ENCODE data around the gene RCSD1.
A peak's percentile ranks its signal among the peaks of the same experiment; 100 is the strongest.
"Not testable (repeated sequence)": the region's sequence is repeated elsewhere in the genome, so short reads cannot be mapped to it uniquely, and the experiment has no call there.

Gene RCSD1

GRCh38 chr1:167629681-167630567, at the start of gene RCSD1:
RCSD1 (plus strand) TSS chr1:167630232; CDS start chr1:167630424, 192 bp downstream.
- DNase-seq (ENCODE audit: low read depth in 3 of 3): peak in 2 of 3 experiments; percentile 44 to 58

GRCh38 chr1:167582064-167582463, 48.0 kb upstream of the RCSD1 start:
- no peak for DNase-seq (ENCODE audit: low read depth in 3 of 3)

GRCh38 chr1:167582722-167583121, 47.3 kb upstream of the RCSD1 start:
- DNase-seq (ENCODE audit: low read depth in 3 of 3): no peak

- no peak for DNase-seq (ENCODE audit: low read depth in 3 of 3)
These were observed 45.5 kb upstream of the RCSD1 start for GRCh38 chr1:167584581-167584980.

GRCh38 chr1:167587342-167587741, 42.7 kb upstream of the RCSD1 start:
- DNase-seq (ENCODE audit: low read depth in 3 of 3): no peak

- no peak for DNase-seq (ENCODE audit: low read depth in 3 of 3)
These were observed 42.2 kb upstream of the RCSD1 start for GRCh38 chr1:167587872-167588271.

GRCh38 chr1:167588361-167588760, 41.7 kb upstream of the RCSD1 start:
- DNase-seq (ENCODE audit: low read depth in 3 of 3): no peak

- DNase-seq (ENCODE audit: low read depth in 3 of 3): no peak
These were observed 37.6 kb upstream of the RCSD1 start for GRCh38 chr1:167592475-167592874.

- DNase-seq (ENCODE audit: low read depth in 3 of 3): no peak
These were observed 36.2 kb upstream of the RCSD1 start for GRCh38 chr1:167593860-167594259.

- DNase-seq (ENCODE audit: low read depth in 3 of 3): no peak
These were observed 35.2 kb upstream of the RCSD1 start for GRCh38 chr1:167594822-167595221.

- DNase-seq (ENCODE audit: low read depth in 3 of 3): no peak
These were observed 30.0 kb upstream of the RCSD1 start for GRCh38 chr1:167599957-167600581.

GRCh38 chr1:167601442-167602383, 28.3 kb upstream of the RCSD1 start:
- no peak for DNase-seq (ENCODE audit: low read depth in 3 of 3)

GRCh38 chr1:167602840-167603239, 27.2 kb upstream of the RCSD1 start:
- DNase-seq (ENCODE audit: low read depth in 3 of 3): no peak

GRCh38 chr1:167605576-167605975, 24.5 kb upstream of the RCSD1 start:
- DNase-seq (ENCODE audit: low read depth in 3 of 3): no peak

GRCh38 chr1:167611983-167612382, 18.0 kb upstream of the RCSD1 start:
- no peak for DNase-seq (ENCODE audit: low read depth in 3 of 3)

GRCh38 chr1:167612587-167613385, 17.2 kb upstream of the RCSD1 start:
- DNase-seq (ENCODE audit: low read depth in 3 of 3): no peak

- not testable (repeated sequence) for DNase-seq (ENCODE audit: low read depth in 3 of 3)
These were observed 16.0 kb upstream of the RCSD1 start for GRCh38 chr1:167613984-167614383.

- DNase-seq (ENCODE audit: low read depth in 3 of 3): no peak
These were observed 15.2 kb upstream of the RCSD1 start for GRCh38 chr1:167614851-167615250.

- no peak for DNase-seq (ENCODE audit: low read depth in 3 of 3)
These were observed 13.5 kb upstream of the RCSD1 start for GRCh38 chr1:167616521-167616920.

- no peak for DNase-seq (ENCODE audit: low read depth in 3 of 3)
These were observed 12.6 kb upstream of the RCSD1 start for GRCh38 chr1:167617153-167618147.
